HepG2 (cell line): ENCODE results near the gene TRIM8. TPM values are rescaled to one million over a fixed set of nuclear protein-coding genes. Genes with fewer than 3 reads are reported as not detected.
A peak's percentile ranks its signal among the peaks of the same experiment; 100 is the strongest.

ENCODE experiments used
- CBFB ChIP-seq: sonication (generic); formaldehyde crosslinking; IDR thresholded peaks from 2 replicates; pipeline ENCODE4 v1.4.0; 2020; ENCODE audit warnings: missing genetic modification reagents
- EEA1 ChIP-seq: sonication (generic); formaldehyde crosslinking; IDR thresholded peaks from 2 replicates; pipeline ENCODE4 v1.5.1; 2020; ENCODE audit warnings: mild to moderate bottlenecking, missing genetic modification reagents, borderline replicate concordance
- MAZ ChIP-seq, 2 experiments: sonication (generic) in 1 of 2; formaldehyde crosslinking in 1 of 2; IDR thresholded peaks; 2 replicates each; pipeline versions ENCODE4 v1.5.0 to v1.6.1; 2012 to 2020; ENCODE audit warnings: low read depth in 2 of 2, mild to moderate bottlenecking in 2 of 2, borderline replicate concordance in 1 of 2, improper control_type of control experiment in 1 of 2, low read length in 1 of 2, missing genetic modification reagents in 1 of 2, moderate library complexity in 1 of 2
- NFIB ChIP-seq: sonication (generic); formaldehyde crosslinking; IDR thresholded peaks from 2 replicates; pipeline ENCODE4 v1.9.0; 2021; ENCODE audit warnings: missing genetic modification reagents, mild to moderate bottlenecking, borderline replicate concordance
- RBFOX2 ChIP-seq: fragments of 200-400 bp; formaldehyde crosslinking; IDR thresholded peaks from 2 replicates; pipeline ENCODE4 v1.6.1; 2017; ENCODE audit warnings: low read depth, mild to moderate bottlenecking, low read length
- U2AF2 ChIP-seq: fragments of 200-400 bp; formaldehyde crosslinking; IDR thresholded peaks from 2 replicates; pipeline ENCODE4 v1.6.1; 2017; ENCODE audit warnings: low read depth, mild to moderate bottlenecking, low read length
- YY1 ChIP-seq: IDR thresholded peaks from 2 replicates; pipeline ENCODE4 v1.6.1; 2011; ENCODE audit warnings: low read length, low read depth, moderate library complexity, mild to moderate bottlenecking; ENCODE audit not compliant: insufficient read depth, insufficient replicate concordance
- ZFP36L2 ChIP-seq: sonication (generic); formaldehyde crosslinking; IDR thresholded peaks from 2 replicates; pipeline ENCODE4 v1.4.0; 2020; ENCODE audit warnings: missing genetic modification reagents
- ZKSCAN1 ChIP-seq: fragments of 150-350 bp; IDR thresholded peaks from 2 replicates; pipeline ENCODE4 v1.6.1; 2014; ENCODE audit warnings: low read length
- ZNF282 ChIP-seq: fragments of 450-650 bp; IDR thresholded peaks from 2 replicates; pipeline ENCODE4 v1.6.1; 2018; ENCODE audit not compliant: partially characterized antibody
- ZNF598 ChIP-seq: sonication (generic); formaldehyde crosslinking; IDR thresholded peaks from 2 replicates; pipeline ENCODE4 v1.5.1; 2020; ENCODE audit warnings: mild to moderate bottlenecking, missing genetic modification reagents, borderline replicate concordance
- ZNF746 ChIP-seq: sonication (generic); formaldehyde crosslinking; IDR thresholded peaks from 2 replicates; pipeline ENCODE4 v1.8.0; 2022; ENCODE audit warnings: mild to moderate bottlenecking, missing genetic modification reagents
- ZNF782 ChIP-seq: sonication (generic); formaldehyde crosslinking; IDR thresholded peaks from 2 replicates; pipeline ENCODE4 v1.4.0; 2020; ENCODE audit warnings: missing genetic modification reagents, mild to moderate bottlenecking, borderline replicate concordance
- polyA plus RNA-seq, 8 experiments: library from polyadenylated mRNA; depleted of rRNA in 3 of 8; stranded (reverse) in 7 of 8; unstranded in 1 of 8; fragments of >200 nt; fragmentation: Illumina TruSeq in 4 of 8; extraction: Trizol in 4 of 8; gene quantifications; 2 replicates each; pipeline versions ENCODE4 v1.2.1 to v1.2.3, GENCODE V29; 2011 to 2016; ENCODE audit warnings: low read depth in 4 of 8, missing spikeins in 1 of 8, mixed read lengths in 1 of 8; ENCODE audit not compliant: insufficient read depth in 1 of 8
- total RNA-seq, 5 experiments: library from RNA; depleted of rRNA; stranded (reverse); fragments of >200 nt; fragmentation: Illumina TruSeq; extraction: Trizol; gene quantifications; 2 replicates each; pipeline ENCODE4 v1.2.3, GENCODE V29; 2016; ENCODE audit warnings: low read depth in 1 of 5
- TF ChIP-seq, protein P1 (sequence below): sonication (generic); formaldehyde crosslinking; IDR thresholded peaks from 2 replicates; pipeline ENCODE4 v1.5.0; 2020; ENCODE audit warnings: missing genetic modification reagents, mild to moderate bottlenecking, borderline replicate concordance
- TF ChIP-seq, protein P2 (sequence below): sonication (generic); formaldehyde crosslinking; IDR thresholded peaks from 2 replicates; pipeline ENCODE4 v1.4.0; 2020; ENCODE audit warnings: missing genetic modification reagents
- TF ChIP-seq, protein P3 (sequence below), 2 experiments: sonication (generic) in 1 of 2; formaldehyde crosslinking in 1 of 2; IDR thresholded peaks; 2 replicates each; pipeline versions ENCODE4 v1.4.0 to v1.6.1; 2016 to 2020; ENCODE audit warnings: borderline replicate concordance in 1 of 2, low read depth in 1 of 2, mild to moderate bottlenecking in 1 of 2, missing genetic modification reagents in 1 of 2

The TRIM8 gene
- total and polyA plus RNA-seq, 2 of the 13 experiments (the other 11 are each of a cell fraction or from before 2014, with no cell fraction given): 38.9 to 66.5 TPM

DNA sequence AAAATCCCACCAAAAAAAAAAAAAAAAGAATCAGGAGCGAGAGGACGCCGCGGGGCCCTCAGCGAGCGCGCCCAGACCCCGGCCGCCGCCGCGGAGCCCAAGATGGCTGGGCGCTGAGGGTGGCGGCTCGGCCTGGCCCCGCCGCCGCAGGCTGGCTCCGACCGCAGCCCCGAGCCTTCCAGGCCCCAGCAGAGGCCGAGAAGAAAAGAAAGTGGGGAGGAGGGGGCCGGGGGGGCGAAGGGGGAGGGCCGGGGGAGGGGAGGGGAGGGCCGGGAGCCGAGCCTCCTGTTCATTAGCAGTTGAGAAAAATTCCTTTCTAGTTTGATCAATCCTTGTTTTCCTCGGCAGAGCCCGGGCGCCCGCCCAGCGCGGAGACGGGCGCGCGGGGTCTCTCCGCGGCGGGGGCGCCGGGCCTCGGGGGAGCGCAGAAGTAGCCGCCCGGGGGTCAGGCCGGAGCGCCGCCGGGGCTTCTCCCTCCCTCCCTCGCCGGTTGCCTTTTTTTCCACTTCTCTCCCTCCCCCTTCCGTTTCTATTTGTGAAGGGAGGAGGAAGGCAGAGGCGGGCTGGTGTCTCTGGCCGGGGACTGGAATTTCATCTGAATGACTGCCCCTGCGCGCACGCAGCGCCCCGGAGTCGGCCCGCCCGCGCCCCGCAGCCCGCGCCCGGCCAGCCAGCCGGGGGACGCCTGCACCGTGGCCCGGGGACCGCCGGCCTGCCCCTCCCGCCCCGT, 778 bp upstream of the TRIM8 start (continued):
- TF ChIP-seq ZNF282 (no peak), ZNF782 (no peak), ZFP36L2 (no peak), ZKSCAN1 (no peak), CBFB (no peak), U2AF2 (no peak), MAZ (IDR thresholded peaks at IDR 0.05; ENCODE audit: borderline replicate concordance, low read depth, low read length) (0 out of 2 replicates have a peak, but pooled peaks have one; percentile 44), MAZ (CRISPR knock-in tag; IDR thresholded peaks at IDR 0.05; ENCODE audit: low read depth) (peak; percentile 4; the same call in 1 of the 2 replicates), ZNF598 (CRISPR knock-in tag) (no peak), EEA1 (no peak), ZNF746 (CRISPR knock-in tag) (peak; percentile 21; the same call in 1 of the 2 replicates), YY1 (peak; percentile 71), NFIB (CRISPR knock-in tag) (no peak), RBFOX2 (peak; percentile 62)
- TF ChIP-seq, protein P1, sequence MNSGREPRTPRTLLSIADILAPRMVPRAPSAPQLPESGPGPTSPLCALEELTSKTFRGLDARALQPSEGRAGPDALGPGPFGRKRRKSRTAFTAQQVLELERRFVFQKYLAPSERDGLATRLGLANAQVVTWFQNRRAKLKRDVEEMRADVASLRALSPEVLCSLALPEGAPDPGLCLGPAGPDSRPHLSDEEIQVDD (CRISPR knock-in tag): no peak
- TF ChIP-seq, protein P2, sequence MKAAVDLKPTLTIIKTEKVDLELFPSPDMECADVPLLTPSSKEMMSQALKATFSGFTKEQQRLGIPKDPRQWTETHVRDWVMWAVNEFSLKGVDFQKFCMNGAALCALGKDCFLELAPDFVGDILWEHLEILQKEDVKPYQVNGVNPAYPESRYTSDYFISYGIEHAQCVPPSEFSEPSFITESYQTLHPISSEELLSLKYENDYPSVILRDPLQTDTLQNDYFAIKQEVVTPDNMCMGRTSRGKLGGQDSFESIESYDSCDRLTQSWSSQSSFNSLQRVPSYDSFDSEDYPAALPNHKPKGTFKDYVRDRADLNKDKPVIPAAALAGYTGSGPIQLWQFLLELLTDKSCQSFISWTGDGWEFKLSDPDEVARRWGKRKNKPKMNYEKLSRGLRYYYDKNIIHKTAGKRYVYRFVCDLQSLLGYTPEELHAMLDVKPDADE (CRISPR knock-in tag): no peak
- TF ChIP-seq, protein P3, sequence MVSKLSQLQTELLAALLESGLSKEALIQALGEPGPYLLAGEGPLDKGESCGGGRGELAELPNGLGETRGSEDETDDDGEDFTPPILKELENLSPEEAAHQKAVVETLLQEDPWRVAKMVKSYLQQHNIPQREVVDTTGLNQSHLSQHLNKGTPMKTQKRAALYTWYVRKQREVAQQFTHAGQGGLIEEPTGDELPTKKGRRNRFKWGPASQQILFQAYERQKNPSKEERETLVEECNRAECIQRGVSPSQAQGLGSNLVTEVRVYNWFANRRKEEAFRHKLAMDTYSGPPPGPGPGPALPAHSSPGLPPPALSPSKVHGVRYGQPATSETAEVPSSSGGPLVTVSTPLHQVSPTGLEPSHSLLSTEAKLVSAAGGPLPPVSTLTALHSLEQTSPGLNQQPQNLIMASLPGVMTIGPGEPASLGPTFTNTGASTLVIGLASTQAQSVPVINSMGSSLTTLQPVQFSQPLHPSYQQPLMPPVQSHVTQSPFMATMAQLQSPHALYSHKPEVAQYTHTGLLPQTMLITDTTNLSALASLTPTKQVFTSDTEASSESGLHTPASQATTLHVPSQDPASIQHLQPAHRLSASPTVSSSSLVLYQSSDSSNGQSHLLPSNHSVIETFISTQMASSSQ (IDR thresholded peaks at IDR 0.05; ENCODE audit: low read depth): no peak
- TF ChIP-seq, protein P3 (CRISPR knock-in tag; IDR thresholded peaks at IDR 0.05; ENCODE audit: borderline replicate concordance): no peak
